GM10266 (cell line): ENCODE data around the gene PDLIM5.
"Not testable (repeated sequence)": the region's sequence is repeated elsewhere in the genome, so short reads cannot be mapped to it uniquely, and the experiment has no call there.

Source experiments
- DNase-seq: peaks from one replicate; pipeline ENCODE4 v3.0.0; 2012; ENCODE audit errors: extremely low spot score
- CTCF ChIP-seq: IDR thresholded peaks from 2 replicates; pipeline ENCODE4 v1.5.1; 2012; ENCODE audit warnings: mild to moderate bottlenecking, low read depth; ENCODE audit not compliant: control insufficient read depth, insufficient read depth; ENCODE audit errors: missing control alignments

Gene PDLIM5

GRCh38 chr4:94507708-94508107 is 56.0 kb downstream of the PDLIM5 start:
- DNase-seq: no peak
- no peak for TF ChIP-seq CTCF

- TF ChIP-seq CTCF: no peak
- no peak for DNase-seq
Observed at GRCh38 chr4:94508296-94508695, 56.6 kb downstream of the PDLIM5 start.

- DNase-seq: no peak
- no peak for TF ChIP-seq CTCF
Observed at GRCh38 chr4:94508806-94509205, 57.1 kb downstream of the PDLIM5 start.

DNA sequence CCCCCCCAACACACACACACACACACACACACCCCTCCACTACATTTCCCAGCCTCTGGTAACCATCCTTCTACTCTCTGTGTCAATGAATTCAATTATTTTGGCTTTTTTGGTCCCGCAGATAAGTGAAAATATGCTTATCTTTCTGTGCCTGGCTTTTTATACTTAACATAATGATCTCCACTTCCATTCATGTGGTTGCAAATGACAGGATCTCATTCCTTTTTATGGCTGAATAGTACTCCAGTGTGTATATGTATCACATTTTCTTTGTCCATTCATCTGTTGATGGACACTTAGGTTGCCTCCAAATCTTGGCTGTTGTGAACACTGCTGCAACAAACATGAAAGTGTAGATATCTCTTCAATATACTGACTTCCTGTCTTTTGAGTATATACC is 59.8 kb downstream of the PDLIM5 start:
- no peak for TF ChIP-seq CTCF
- DNase-seq: no peak

- DNase-seq: not testable (repeated sequence)
Observed at GRCh38 chr4:94513532-94513931, 61.8 kb downstream of the PDLIM5 start.

DNA sequence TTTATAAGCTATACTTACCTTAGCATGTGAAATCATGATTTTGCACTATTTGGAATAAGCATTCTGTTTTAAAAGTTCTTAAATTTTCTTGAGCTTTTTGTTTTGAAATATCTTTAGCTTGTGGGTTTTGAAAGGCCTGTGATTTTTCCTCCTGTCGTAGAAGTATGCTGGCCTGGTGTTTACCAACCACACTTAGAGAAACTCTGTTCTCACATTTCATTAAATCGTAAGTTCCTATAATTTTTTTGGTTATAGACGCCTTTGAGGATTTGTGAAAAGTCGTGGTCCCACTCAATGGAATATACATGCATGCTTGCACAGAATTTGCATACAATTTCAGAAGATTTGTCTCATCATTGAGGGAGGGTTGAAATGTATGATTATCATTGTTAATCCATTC is 63.6 kb downstream of the PDLIM5 start:
- DNase-seq: no peak
- TF ChIP-seq CTCF: no peak

GRCh38 chr4:94516067-94516466 is 64.3 kb downstream of the PDLIM5 start:
- no peak for TF ChIP-seq CTCF
- DNase-seq: no peak

DNA sequence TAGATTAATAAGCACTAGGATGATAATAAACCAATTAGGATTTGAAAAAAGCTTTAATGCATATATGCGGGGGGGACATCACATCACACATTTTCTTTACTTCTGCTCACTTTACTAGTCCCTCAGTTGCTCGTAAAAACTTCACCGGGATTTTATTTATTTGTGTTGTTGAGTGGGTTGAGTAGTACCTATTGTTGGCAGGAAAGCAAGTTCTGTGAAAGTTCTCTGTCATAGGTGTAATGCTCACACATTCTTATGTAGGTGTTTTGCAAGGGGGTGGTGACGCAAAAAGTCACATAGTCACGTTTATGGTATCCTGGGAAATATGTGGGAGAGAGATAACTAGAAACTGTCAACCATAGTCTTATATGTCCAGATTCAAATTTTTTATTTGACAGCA is 65.3 kb downstream of the PDLIM5 start:
- no peak for TF ChIP-seq CTCF
- no peak for DNase-seq
